Activated CD4-positive, alpha-beta T cell treated with anti-CD3 and anti-CD28 coated beads, Interleukin-2, amount 10 ng/mL, durations not matched to agents 7 days and 5 days (primary cell): Measurements from ENCODE around the gene ILKAP. TPM values are rescaled to one million over a fixed set of nuclear protein-coding genes. Genes with fewer than 3 reads are reported as not detected.

Experiments used
- CTCF ChIA-PET: fragments of 350-600 bp; sonication (Branson Sonifier 250); formaldehyde crosslinking; loops from one replicate; lab custom pipeline; 2021; ENCODE audit warnings: antibody characterized with exemption; lab: Charles Lee
- POLR2A ChIA-PET: fragments of 350-600 bp; sonication (Branson Sonifier 250); formaldehyde crosslinking; loops from one replicate; lab custom pipeline; 2021; ENCODE audit warnings: antibody characterized with exemption; lab: Charles Lee
- DNase-seq: peaks from one replicate; pipeline ENCODE4 v3.0.0-alpha.2; 2020
- H3K27ac Mint-ChIP-seq: one replicate; pipeline ENCODE4 v1.8.0; 2021; ENCODE audit warnings: mild to moderate bottlenecking, moderate library complexity, mixed read lengths
- H3K27me3 Mint-ChIP-seq: one replicate; pipeline ENCODE4 v1.8.0; 2021; ENCODE audit warnings: mixed read lengths
- H3K36me3 Mint-ChIP-seq: one replicate; pipeline ENCODE4 v1.8.0; 2021; ENCODE audit warnings: low read depth, mixed read lengths
- H3K4me1 Mint-ChIP-seq: one replicate; pipeline ENCODE4 v1.8.0; 2021; ENCODE audit warnings: mixed read lengths
- H3K4me3 Mint-ChIP-seq: one replicate; pipeline ENCODE4 v1.8.0; 2021; ENCODE audit warnings: mild to moderate bottlenecking, moderate library complexity, mixed read lengths
- H3K9me3 Mint-ChIP-seq: one replicate; pipeline ENCODE4 v1.8.0; 2021; ENCODE audit warnings: mixed read lengths
- total RNA-seq, 2 experiments: library from RNA; stranded (reverse); gene quantifications; one replicate each; pipeline ENCODE4 v1.2.3, GENCODE V29; 2021

ILKAP gene
- total RNA-seq, 2 experiments from 2014 or later, result 59.1 to 63.2 TPM

- ChIA-PET POLR2A (no interaction called here), CTCF (no interaction called here)
- no peaks in the 10 kb centered on the region for H3K27me3 Mint-ChIP-seq
- H3K36me3 Mint-ChIP-seq, result no peaks in the 10 kb centered on the region
- H3K27ac Mint-ChIP-seq, result no peak overlapping the region
- H3K4me3 Mint-ChIP-seq, result no peak overlapping the region
- H3K4me1 Mint-ChIP-seq, result no peaks in the 10 kb centered on the region
- no peak for DNase-seq
- H3K9me3 Mint-ChIP-seq, result no peaks in the 10 kb centered on the region
Observed at GRCh38 chr2:238121511-238122286, 81.8 kb downstream of the ILKAP start.

GRCh38 chr2:238120463-238121298 lies 82.8 kb downstream of the ILKAP start:
- no peak for DNase-seq
- no peaks in the 10 kb centered on the region for H3K9me3 Mint-ChIP-seq
- H3K36me3 Mint-ChIP-seq, result no peaks in the 10 kb centered on the region
- H3K4me3 Mint-ChIP-seq, result no peak overlapping the region
- no peaks in the 10 kb centered on the region for H3K4me1 Mint-ChIP-seq
- no peaks in the 10 kb centered on the region for H3K27me3 Mint-ChIP-seq
- POLR2A ChIA-PET, result no interaction called here
- CTCF ChIA-PET, result no interaction called here
- H3K27ac Mint-ChIP-seq, result no peak overlapping the region

Other genes starting within 250 kb of the ILKAP start
- gene UBE2F, start 236.7 kb downstream of the ILKAP start, total RNA-seq, result 10 to 100 TPM; 71.4 to 80.5 TPM
- 10 to 100 TPM; 27.1 to 30.0 TPM for gene SCLY, start 142.7 kb downstream of the ILKAP start, total RNA-seq
- gene ESPNL, start 103.4 kb downstream of the ILKAP start, total RNA-seq, result under 1 TPM in 1 of 2 experiments, not detected in 1; 0.05 TPM
- not detected for gene KLHL30, start 65.0 kb downstream of the ILKAP start, total RNA-seq
- gene ERFE, start 44.7 kb downstream of the ILKAP start, total RNA-seq, result not detected
- gene HES6, start 36.3 kb upstream of the ILKAP start, total RNA-seq, result 1 to 10 TPM; 1.8 to 3.2 TPM
- gene PER2, start 84.9 kb upstream of the ILKAP start, total RNA-seq, result 10 to 100 TPM; 11.8 to 13.1 TPM
- 1 to 10 TPM; 7.9 to 9.2 TPM for gene TRAF3IP1, start 116.8 kb upstream of the ILKAP start, total RNA-seq
- 10 to 100 TPM; 26.2 to 28.9 TPM for gene ASB1, start 223.2 kb upstream of the ILKAP start, total RNA-seq